HCT116 (cell line): ENCODE results near the gene ADAM8. TPM values are rescaled to one million over a fixed set of nuclear protein-coding genes. Genes with fewer than 3 reads are reported as not detected.

ENCODE experiments used
- ATAC-seq: fragments of 200-7000 bp; cut with Tn5 transposase; 2 replicates; pipeline ENCODE4 v1.9.1; 2020; ENCODE audit warnings: mild to moderate bottlenecking, moderate library complexity
- BruUV-seq: library from RNA; stranded (reverse); fragments of 400-500 nt; replicated peaks from 2 replicates; lab custom pipeline; 2021; lab: Mats Ljungman, UMichigan
- CTCF ChIA-PET: fragments of 300-600 bp; sonication (Branson Sonifier 250); formaldehyde crosslinking; loops from one replicate; lab custom pipeline; 2021; ENCODE audit warnings: antibody characterized with exemption; lab: Charles Lee
- POLR2A ChIA-PET: fragments of 300-600, 350-600 bp; sonication (Branson Sonifier 250); formaldehyde crosslinking; loops from one replicate; lab custom pipeline; 2021; ENCODE audit warnings: antibody characterized with exemption; lab: Charles Lee
- RAD21 ChIA-PET, 2 experiments: fragments of 300-600 bp; sonication (Branson Sonifier 250); formaldehyde crosslinking; loops; one replicate each; lab custom pipeline; 2023; ENCODE audit warnings: low total read pairs in 2 of 2; ENCODE audit not compliant: uncharacterized antibody in 2 of 2, unreplicated experiment in 2 of 2, low non-redundant PET in 1 of 2; lab: Charles Lee
- DNase-seq: peaks from one replicate; pipeline ENCODE4 v3.0.0-alpha.2; 2010; ENCODE audit warnings: low read depth, low spot score
- H2AFZ ChIP-seq: fragments of 200-600 bp; shearing (Covaris generic), sonication (generic); 2 replicates; pipeline ENCODE4 v1.6.1; 2017; ENCODE audit warnings: low read depth, mixed run types, mixed read lengths, antibody characterized with exemption, low read length; ENCODE audit not compliant: poor library complexity, severe bottlenecking
- H3K27ac ChIP-seq: 2 replicates; pipeline ENCODE4 v1.5.1; 2012; ENCODE audit warnings: low read depth, low read length
- H3K27me3 ChIP-seq: fragments of 200-600 bp; sonication (generic); 2 replicates; pipeline ENCODE4 v1.6.1; 2016; ENCODE audit warnings: mixed run types, low read length, mixed read lengths; ENCODE audit not compliant: insufficient read depth
- H3K36me3 ChIP-seq, 2 experiments: fragments of 200-500 bp in 1 of 2; fragments of 200-600 bp in 1 of 2; sonication (Bioruptor generic) in 1 of 2; sonication (generic) in 1 of 2; 2 replicates each; pipeline versions ENCODE4 v1.5.1 to v1.6.1; 2014 to 2016; ENCODE audit warnings: low read length in 2 of 2, inconsistent platforms in 1 of 2, mixed read lengths in 1 of 2, mixed run types in 1 of 2; ENCODE audit not compliant: insufficient read depth in 2 of 2, control insufficient read depth in 1 of 2
- H3K4me1 ChIP-seq, 2 experiments: fragments of 200-600 bp in 1 of 2; sonication (generic) in 1 of 2; 2 replicates each; pipeline versions ENCODE4 v1.5.1 to v1.6.1; 2012 to 2017; ENCODE audit warnings: low read length in 2 of 2, inconsistent platforms in 1 of 2, mild to moderate bottlenecking in 1 of 2, mixed read lengths in 1 of 2, mixed run types in 1 of 2, moderate library complexity in 1 of 2; ENCODE audit not compliant: insufficient read depth in 2 of 2, control insufficient read depth in 1 of 2
- H3K4me2 ChIP-seq: fragments of 200-600 bp; sonication (generic); 2 replicates; pipeline ENCODE4 v1.6.1; 2017; ENCODE audit warnings: mixed run types, low read length, mixed read lengths
- H3K4me3 ChIP-seq, 2 experiments: fragments of 200-600 bp in 1 of 2; sonication (generic) in 1 of 2; replicated peaks in 1 of 2; 2 replicates each; pipeline ENCODE4 v1.5.1; 2011 to 2016; ENCODE audit warnings: low read length in 2 of 2, control low read depth in 1 of 2, low read depth in 1 of 2, mild to moderate bottlenecking in 1 of 2, mixed read lengths in 1 of 2, mixed run types in 1 of 2
- H3K79me2 ChIP-seq: fragments of 200-600 bp; sonication (generic); 2 replicates; pipeline ENCODE4 v1.6.1; 2017; ENCODE audit warnings: mild to moderate bottlenecking, mixed run types, low read length, moderate library complexity, mixed read lengths; ENCODE audit not compliant: insufficient read depth
- H3K9ac ChIP-seq: fragments of 200-600 bp; sonication (generic); 2 replicates; pipeline ENCODE4 v1.6.1; 2016; ENCODE audit warnings: low read length, mixed read lengths
- H3K9me2 ChIP-seq: fragments of 200-600 bp; sonication (generic), shearing (Covaris generic); 2 replicates; pipeline ENCODE4 v1.6.1; 2017; ENCODE audit warnings: mixed run types, mild to moderate bottlenecking, moderate library complexity; ENCODE audit not compliant: insufficient read depth
- H3K9me3 ChIP-seq, 2 experiments: fragments of 200-500 bp in 1 of 2; fragments of 200-600 bp in 1 of 2; sonication (Bioruptor generic) in 1 of 2; sonication (generic) in 1 of 2; 2 replicates each; pipeline ENCODE4 v1.6.1; 2014 to 2017; ENCODE audit warnings: low read length in 2 of 2, mixed read lengths in 2 of 2, inconsistent platforms in 1 of 2, low read depth in 1 of 2, mild to moderate bottlenecking in 1 of 2, mixed run types in 1 of 2, moderate library complexity in 1 of 2; ENCODE audit not compliant: control insufficient read depth in 1 of 2, insufficient read depth in 1 of 2
- H4K20me1 ChIP-seq: fragments of 200-600 bp; sonication (generic), shearing (Covaris generic); 2 replicates; pipeline ENCODE4 v1.6.1; 2017; ENCODE audit warnings: mixed run types, mild to moderate bottlenecking, moderate library complexity; ENCODE audit not compliant: insufficient read depth
- CBX3 ChIP-seq: IDR thresholded peaks from 2 replicates; pipeline ENCODE4 v1.6.1; 2012; ENCODE audit warnings: low read depth
- CEBPB ChIP-seq: IDR thresholded peaks from 2 replicates; pipeline ENCODE4 v1.6.1; 2012; ENCODE audit warnings: low read depth
- EGR1 ChIP-seq: IDR thresholded peaks from 2 replicates; pipeline ENCODE4 v1.6.1; 2012; ENCODE audit warnings: low read depth
- EZH2phosphoT487 ChIP-seq: fragments of 200-600 bp; IDR thresholded peaks from 2 replicates; pipeline ENCODE4 v1.6.1; 2018; ENCODE audit warnings: antibody characterized with exemption, borderline replicate concordance
- FOSL1 ChIP-seq: IDR thresholded peaks from 2 replicates; pipeline ENCODE4 v1.6.1; 2012; ENCODE audit warnings: low read depth
- POLR2A ChIP-seq: IDR thresholded peaks from 2 replicates; pipeline ENCODE4 v1.7.0; 2011; ENCODE audit warnings: borderline replicate concordance; ENCODE audit not compliant: insufficient read depth, insufficient read length; ENCODE audit errors: extremely low read depth
- POLR2AphosphoS5 ChIP-seq: IDR thresholded peaks from 2 replicates; pipeline ENCODE4 v1.6.1; 2011; ENCODE audit warnings: mild to moderate bottlenecking, low read depth, low read length, moderate library complexity
- SIN3A ChIP-seq: IDR thresholded peaks from 2 replicates; pipeline ENCODE4 v1.6.1; 2012; ENCODE audit warnings: low read depth
- ZFX ChIP-seq: fragments of 450-650 bp; IDR thresholded peaks from 2 replicates; pipeline ENCODE4 v1.6.1; 2017
- ZNF274 ChIP-seq: fragments of 200-500 bp; sonication (Bioruptor generic); IDR thresholded peaks from 2 replicates; pipeline ENCODE4 v1.6.1; 2014; ENCODE audit warnings: mild to moderate bottlenecking, low read depth, low read length, inconsistent platforms
- intact Hi-C: fragments of 100-400 bp; cut with micrococcal nuclease; formaldehyde crosslinking; loops from 2 replicates; pipeline ENCODE4 v1.10.0; 2022
- total RNA-seq: library from RNA; stranded (reverse); gene quantifications from one replicate; pipeline ENCODE4 v1.2.1, GENCODE V29; 2021; ENCODE audit not compliant: unreplicated experiment
- TF ChIP-seq, protein P1 (sequence below): IDR thresholded peaks from 2 replicates; pipeline ENCODE4 v1.6.1; 2011; ENCODE audit warnings: mild to moderate bottlenecking, low read length, moderate library complexity; ENCODE audit not compliant: insufficient replicate concordance; ENCODE audit errors: extremely low read depth
- TF ChIP-seq, protein P2 (sequence below): IDR thresholded peaks from 2 replicates; pipeline ENCODE4 v1.6.1; 2012
- TF ChIP-seq, protein P3 (sequence below): IDR thresholded peaks from 2 replicates; pipeline ENCODE4 v1.6.1; 2012
- TF ChIP-seq, protein P4 (sequence below): IDR thresholded peaks from 2 replicates; pipeline ENCODE4 v1.6.1; 2012; ENCODE audit warnings: low read depth

ADAM8 gene
- total RNA-seq, 1 experiment from 2014 or later, result 4.1 TPM

DNA sequence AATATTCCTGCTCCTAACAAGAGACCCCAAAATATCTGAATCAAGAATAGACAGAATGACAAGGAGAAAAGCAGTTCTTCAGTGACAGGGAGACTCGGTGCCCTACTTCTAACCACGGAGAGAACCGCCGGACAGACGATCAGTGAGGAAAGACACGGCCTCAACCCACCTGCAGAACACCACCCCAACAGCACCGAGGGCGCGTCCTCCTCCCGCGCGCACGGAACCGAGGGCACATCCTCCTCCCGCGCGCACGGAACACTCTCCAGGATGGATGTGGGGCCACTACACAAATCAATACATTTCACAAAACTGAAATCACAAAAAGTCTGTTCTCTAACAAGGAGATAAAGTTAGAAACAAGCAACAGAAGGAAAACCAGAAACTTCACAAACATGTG is 9.7 kb upstream of the ADAM8 start:
- Histone ChIP-seq H3K9me2 (no peaks in the 10 kb centered on the region), H3K27ac (no peak overlapping the region), H3K4me3 (no peak overlapping the region), H3K27me3 (no peaks in the 10 kb centered on the region), H3K9me3 (no peaks in the 10 kb centered on the region), H4K20me1 (no peaks in the 10 kb centered on the region), H3K79me2 (no peaks in the 10 kb centered on the region), H3K36me3 (no peaks in the 10 kb centered on the region), H3K4me1 (no peaks in the 10 kb centered on the region), H3K9ac (no peak overlapping the region), H3K4me2 (no peak overlapping the region), H2AFZ (no peak overlapping the region)
- ChIA-PET RAD21 (no interaction called here), POLR2A (no interaction called here), CTCF (no interaction called here)
- ATAC-seq, result no peak
- DNase-seq, result no peak
- TF ChIP-seq, protein P1, sequence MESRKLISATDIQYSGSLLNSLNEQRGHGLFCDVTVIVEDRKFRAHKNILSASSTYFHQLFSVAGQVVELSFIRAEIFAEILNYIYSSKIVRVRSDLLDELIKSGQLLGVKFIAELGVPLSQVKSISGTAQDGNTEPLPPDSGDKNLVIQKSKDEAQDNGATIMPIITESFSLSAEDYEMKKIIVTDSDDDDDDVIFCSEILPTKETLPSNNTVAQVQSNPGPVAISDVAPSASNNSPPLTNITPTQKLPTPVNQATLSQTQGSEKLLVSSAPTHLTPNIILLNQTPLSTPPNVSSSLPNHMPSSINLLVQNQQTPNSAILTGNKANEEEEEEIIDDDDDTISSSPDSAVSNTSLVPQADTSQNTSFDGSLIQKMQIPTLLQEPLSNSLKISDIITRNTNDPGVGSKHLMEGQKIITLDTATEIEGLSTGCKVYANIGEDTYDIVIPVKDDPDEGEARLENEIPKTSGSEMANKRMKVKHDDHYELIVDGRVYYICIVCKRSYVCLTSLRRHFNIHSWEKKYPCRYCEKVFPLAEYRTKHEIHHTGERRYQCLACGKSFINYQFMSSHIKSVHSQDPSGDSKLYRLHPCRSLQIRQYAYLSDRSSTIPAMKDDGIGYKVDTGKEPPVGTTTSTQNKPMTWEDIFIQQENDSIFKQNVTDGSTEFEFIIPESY, result no peak
- TF ChIP-seq, protein P2, sequence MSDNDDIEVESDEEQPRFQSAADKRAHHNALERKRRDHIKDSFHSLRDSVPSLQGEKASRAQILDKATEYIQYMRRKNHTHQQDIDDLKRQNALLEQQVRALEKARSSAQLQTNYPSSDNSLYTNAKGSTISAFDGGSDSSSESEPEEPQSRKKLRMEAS, result no peak
- TF ChIP-seq, protein P3, sequence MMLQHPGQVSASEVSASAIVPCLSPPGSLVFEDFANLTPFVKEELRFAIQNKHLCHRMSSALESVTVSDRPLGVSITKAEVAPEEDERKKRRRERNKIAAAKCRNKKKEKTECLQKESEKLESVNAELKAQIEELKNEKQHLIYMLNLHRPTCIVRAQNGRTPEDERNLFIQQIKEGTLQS, result no peak
- TF ChIP-seq SIN3A, result no peak
- no peak for TF ChIP-seq EZH2phosphoT487
- no peak for TF ChIP-seq CEBPB
- no peak for TF ChIP-seq EGR1
- TF ChIP-seq POLR2A, result no peak
- TF ChIP-seq FOSL1, result no peak
- TF ChIP-seq ZNF274, result no peak
- TF ChIP-seq POLR2AphosphoS5, result no peak
- TF ChIP-seq, protein P4, sequence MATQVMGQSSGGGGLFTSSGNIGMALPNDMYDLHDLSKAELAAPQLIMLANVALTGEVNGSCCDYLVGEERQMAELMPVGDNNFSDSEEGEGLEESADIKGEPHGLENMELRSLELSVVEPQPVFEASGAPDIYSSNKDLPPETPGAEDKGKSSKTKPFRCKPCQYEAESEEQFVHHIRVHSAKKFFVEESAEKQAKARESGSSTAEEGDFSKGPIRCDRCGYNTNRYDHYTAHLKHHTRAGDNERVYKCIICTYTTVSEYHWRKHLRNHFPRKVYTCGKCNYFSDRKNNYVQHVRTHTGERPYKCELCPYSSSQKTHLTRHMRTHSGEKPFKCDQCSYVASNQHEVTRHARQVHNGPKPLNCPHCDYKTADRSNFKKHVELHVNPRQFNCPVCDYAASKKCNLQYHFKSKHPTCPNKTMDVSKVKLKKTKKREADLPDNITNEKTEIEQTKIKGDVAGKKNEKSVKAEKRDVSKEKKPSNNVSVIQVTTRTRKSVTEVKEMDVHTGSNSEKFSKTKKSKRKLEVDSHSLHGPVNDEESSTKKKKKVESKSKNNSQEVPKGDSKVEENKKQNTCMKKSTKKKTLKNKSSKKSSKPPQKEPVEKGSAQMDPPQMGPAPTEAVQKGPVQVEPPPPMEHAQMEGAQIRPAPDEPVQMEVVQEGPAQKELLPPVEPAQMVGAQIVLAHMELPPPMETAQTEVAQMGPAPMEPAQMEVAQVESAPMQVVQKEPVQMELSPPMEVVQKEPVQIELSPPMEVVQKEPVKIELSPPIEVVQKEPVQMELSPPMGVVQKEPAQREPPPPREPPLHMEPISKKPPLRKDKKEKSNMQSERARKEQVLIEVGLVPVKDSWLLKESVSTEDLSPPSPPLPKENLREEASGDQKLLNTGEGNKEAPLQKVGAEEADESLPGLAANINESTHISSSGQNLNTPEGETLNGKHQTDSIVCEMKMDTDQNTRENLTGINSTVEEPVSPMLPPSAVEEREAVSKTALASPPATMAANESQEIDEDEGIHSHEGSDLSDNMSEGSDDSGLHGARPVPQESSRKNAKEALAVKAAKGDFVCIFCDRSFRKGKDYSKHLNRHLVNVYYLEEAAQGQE, result no peak
- no peak for TF ChIP-seq ZFX
- TF ChIP-seq CBX3, result no peak
- intact Hi-C loops, result no loop called here
- BruUV-seq, result no TSS peak
